ENCODE results near the gene TGFBR3. TPM values are rescaled to one million over a fixed set of nuclear protein-coding genes. Genes with fewer than 3 reads are reported as not detected.

The TGFBR3 gene
- total and polyA plus RNA-seq, 2 of the 4 experiments (the other 2 are of a cell fraction) = 3.0 to 11.3 TPM

- Histone ChIP-seq H3K9ac (ENCODE audit: low read depth, low read length) (no peak overlapping the region), H3K36me3 (ENCODE audit: control insufficient read depth, insufficient read depth, low read length) (peaks cover 17% of the 10 kb centered on the region), H2BK15ac (ENCODE audit: low read depth, low read length) (no peak overlapping the region), H3K9me3 (ENCODE audit: control insufficient read depth, insufficient read depth, low read length) (no peaks in the 10 kb centered on the region), H3K56ac (ENCODE audit: extremely low read depth, insufficient read depth, low read length) (no peak overlapping the region), H2BK5ac (ENCODE audit: low read depth, low read length, poor library complexity, severe bottlenecking) (no peak overlapping the region), H3K27me3 (ENCODE audit: control insufficient read depth, insufficient read depth, low read length) (no peaks in the 10 kb centered on the region), H3K27ac (ENCODE audit: insufficient read depth, low read length) (no peak overlapping the region), H2AFZ (replicated peaks; ENCODE audit: low read length, poor library complexity) (no peak overlapping the region), H2BK20ac (ENCODE audit: low read depth, low read length) (no peak overlapping the region), H4K5ac (ENCODE audit: low read depth, low read length) (no peak overlapping the region), H3K4ac (ENCODE audit: low read depth, low read length) (0 out of 2 replicates have a peak overlapping the region, but pooled peaks have one; percentile 4), H3K18ac (ENCODE audit: low read depth, low read length) (no peak overlapping the region), H3K9me1 (ENCODE audit: insufficient read depth, low read length) (peaks cover 27% of the 10 kb centered on the region), H4K91ac (ENCODE audit: insufficient read depth, low read depth, low read length) (no peak overlapping the region; the same call in 1 of the 2 replicates), H4K8ac (ENCODE audit: low read depth in 2 of 2, low read length in 2 of 2) (no peak overlapping the region), H2BK120ac (ENCODE audit: low read depth, low read length) (no peak overlapping the region), H3K4me1 (ENCODE audit: control insufficient read depth, insufficient read depth, low read length) (peaks cover 23% of the 10 kb centered on the region), H3K4me3 (ENCODE audit: insufficient read depth, low read depth, low read length) (no peak overlapping the region), H3K79me1 (ENCODE audit: low read depth in 1 of 2, low read length in 2 of 2) (peaks cover 0 to 3% of the 10 kb centered on the region in 2 experiments; a peak in 1 of 4 replicates), H3K4me2 (ENCODE audit: low read depth, low read length) (no peak overlapping the region), H2AK9ac (replicated peaks; ENCODE audit: low read depth, low read length, poor library complexity) (no peak overlapping the region), H3K14ac (replicated peaks; ENCODE audit: low read depth, low read length) (no peak overlapping the region; the same call in 1 of the 2 replicates), H3K23ac (ENCODE audit: low read depth, low read length) (no peak overlapping the region), H2AK5ac (ENCODE audit: low read depth, low read length) (peak overlapping the region; percentile 12; the same call in 1 of the 2 replicates), H4K20me1 (ENCODE audit: insufficient read depth, low read length) (no peaks in the 10 kb centered on the region; the same call in 1 of the 2 replicates)
- in situ Hi-C loops (cut with MboI; ENCODE audit: low sequenced_read_pairs) (loop anchor here (10.0 kb wide), 1 partner anchor 155 kb away; the partner anchor contains the start of gene TGFBR3), intact Hi-C loops (cut with micrococcal nuclease) (loop anchor here (5.0 to 10.0 kb wide), 2 partner anchors 192 to 215 kb away; no protein-coding TSS in a partner anchor), dilution Hi-C loops (cut with HindIII; ENCODE audit: low sequenced_read_pairs, unreplicated experiment) (no loop called here)
- ChIA-PET CTCF (no interaction called here), POLR2A (ENCODE audit: unreplicated experiment) (no interaction called here)
- no TSS peak for BruUV-seq (replicated peaks)
- ATAC-seq (ENCODE audit: low read depth) (no peak), DNase-seq (no peak)
- WGBS, 2 experiments (ENCODE audit: extremely low coverage in 2 of 2, insufficient read length in 1 of 2) = 100% methylated on average over 1 of the region's 11 CpGs; no CpG with 5 or more reads in 1 of the 2 experiments
- no peak for TF ChIP-seq ELK1 (IDR thresholded peaks at IDR 0.05; ENCODE audit: borderline replicate concordance, low read depth, low read length)
- TF ChIP-seq MXI1 (IDR thresholded peaks at IDR 0.05; ENCODE audit: borderline replicate concordance, low read depth, low read length) = no peak
- TF ChIP-seq RFX5 (IDR thresholded peaks at IDR 0.05; ENCODE audit: low read depth, low read length) = no peak
- no peak for TF ChIP-seq SMC3 (IDR thresholded peaks at IDR 0.05; ENCODE audit: low read depth, low read length)
- TF ChIP-seq MAFK (IDR thresholded peaks at IDR 0.05; ENCODE audit: low read depth, low read length) = no peak
- TF ChIP-seq RAD21 (IDR thresholded peaks at IDR 0.05; ENCODE audit: low read length) = no peak
- no peak for TF ChIP-seq RCOR1 (IDR thresholded peaks at IDR 0.05; ENCODE audit: insufficient replicate concordance, low read length)
- TF ChIP-seq MAZ (IDR thresholded peaks at IDR 0.05; ENCODE audit: borderline replicate concordance, low read depth, low read length) = no peak
- no peak for TF ChIP-seq CHD1 (IDR thresholded peaks at IDR 0.05; ENCODE audit: low read depth, low read length)
- TF ChIP-seq NFE2L2 (IDR thresholded peaks at IDR 0.05; ENCODE audit: low read depth, low read length) = no peak
These were observed 156.2 kb downstream of the TGFBR3 start for GRCh38 chr1:91729621-91730358.
